IMR-90 (cell line): ENCODE measurements around the gene AUNIP. TPM values are rescaled to one million over a fixed set of nuclear protein-coding genes. Genes with fewer than 3 reads are reported as not detected.

Experiments used
- ATAC-seq: fragments of 200-7000 bp; cut with Tn5 transposase; 2 replicates; pipeline ENCODE4 v1.9.1; 2020; ENCODE audit warnings: low read depth, mild to moderate bottlenecking, moderate library complexity
- BruUV-seq: library from RNA; stranded (reverse); fragments of 400-500 nt; replicated peaks from 2 replicates; lab custom pipeline; 2021; lab: Mats Ljungman, UMichigan
- CTCF ChIA-PET: fragments of 300-600 bp; formaldehyde crosslinking; extraction: SDS; loops from one replicate; lab custom pipeline; 2021; ENCODE audit warnings: antibody characterized with exemption; lab: Yijun Ruan, JAX
- POLR2A ChIA-PET: fragments of 300-600 bp; sonication (Branson Sonifier 250); formaldehyde crosslinking; loops from one replicate; lab custom pipeline; 2022; ENCODE audit warnings: antibody characterized with exemption; ENCODE audit not compliant: unreplicated experiment; lab: Charles Lee
- DNase-seq: peaks from one replicate; pipeline ENCODE4 v3.0.0; 2013
- H2AFZ ChIP-seq: replicated peaks from 2 replicates; pipeline ENCODE3; 2013; ENCODE audit warnings: low read length, mild to moderate bottlenecking; ENCODE audit not compliant: poor library complexity
- H2AK5ac ChIP-seq: 2 replicates; pipeline ENCODE4 v1.6.1; 2013; ENCODE audit warnings: low read depth, low read length, inconsistent platforms
- H2AK9ac ChIP-seq: replicated peaks from 2 replicates; pipeline ENCODE3; 2013; ENCODE audit warnings: mild to moderate bottlenecking, low read depth, low read length, moderate library complexity; ENCODE audit not compliant: poor library complexity
- H2BK120ac ChIP-seq: 2 replicates; pipeline ENCODE4 v1.6.1; 2013; ENCODE audit warnings: low read depth, low read length, inconsistent platforms
- H2BK15ac ChIP-seq: 3 replicates; pipeline ENCODE4 v1.6.1; 2013; ENCODE audit warnings: low read depth, low read length, inconsistent platforms
- H2BK20ac ChIP-seq: 2 replicates; pipeline ENCODE4 v1.6.1; 2013; ENCODE audit warnings: low read depth, mild to moderate bottlenecking, inconsistent platforms, low read length, moderate library complexity
- H2BK5ac ChIP-seq: 2 replicates; pipeline ENCODE4 v1.6.1; 2013; ENCODE audit warnings: mild to moderate bottlenecking, low read depth, low read length, inconsistent platforms; ENCODE audit not compliant: poor library complexity, severe bottlenecking
- H3K14ac ChIP-seq: replicated peaks from 2 replicates; pipeline ENCODE4 v1.6.1; 2013; ENCODE audit warnings: low read depth, low read length, inconsistent platforms
- H3K18ac ChIP-seq: 2 replicates; pipeline ENCODE4 v1.6.1; 2013; ENCODE audit warnings: low read depth, low read length, control low read depth
- H3K23ac ChIP-seq: 2 replicates; pipeline ENCODE4 v1.6.1; 2013; ENCODE audit warnings: low read depth, low read length, inconsistent platforms
- H3K27ac ChIP-seq: 2 replicates; pipeline ENCODE4 v1.5.1; 2013; ENCODE audit warnings: mild to moderate bottlenecking, control low read depth, low read length; ENCODE audit not compliant: insufficient read depth
- H3K27me3 ChIP-seq: 2 replicates; pipeline ENCODE4 v1.6.1; 2013; ENCODE audit warnings: low read length; ENCODE audit not compliant: control insufficient read depth, insufficient read depth
- H3K36me3 ChIP-seq: 2 replicates; pipeline ENCODE4 v1.6.1; 2013; ENCODE audit warnings: low read length, mixed read lengths; ENCODE audit not compliant: control insufficient read depth, insufficient read depth
- H3K4ac ChIP-seq: 2 replicates; pipeline ENCODE4 v1.6.1; 2013; ENCODE audit warnings: low read depth, low read length, inconsistent platforms
- H3K4me1 ChIP-seq: 2 replicates; pipeline ENCODE4 v1.6.1; 2013; ENCODE audit warnings: low read length, mixed read lengths; ENCODE audit not compliant: control insufficient read depth, insufficient read depth
- H3K4me2 ChIP-seq: 2 replicates; pipeline ENCODE4 v1.6.1; 2013; ENCODE audit warnings: low read depth, mild to moderate bottlenecking, control low read depth, low read length, moderate library complexity
- H3K4me3 ChIP-seq: 2 replicates; pipeline ENCODE4 v1.5.1; 2013; ENCODE audit warnings: low read depth, mild to moderate bottlenecking, control low read depth, low read length, moderate library complexity; ENCODE audit not compliant: insufficient read depth
- H3K56ac ChIP-seq: 2 replicates; pipeline ENCODE4 v1.6.1; 2013; ENCODE audit warnings: low read length, inconsistent platforms; ENCODE audit not compliant: insufficient read depth; ENCODE audit errors: extremely low read depth
- H3K79me1 ChIP-seq, 2 experiments: 2 replicates each; pipeline ENCODE4 v1.6.1; 2013; ENCODE audit warnings: low read length in 2 of 2, inconsistent platforms in 1 of 2, low read depth in 1 of 2
- H3K9ac ChIP-seq: 2 replicates; pipeline ENCODE4 v1.6.1; 2013; ENCODE audit warnings: low read depth, low read length, control low read depth
- H3K9me1 ChIP-seq: 2 replicates; pipeline ENCODE4 v1.6.1; 2013; ENCODE audit warnings: low read length, inconsistent platforms; ENCODE audit not compliant: insufficient read depth
- H3K9me3 ChIP-seq: 2 replicates; pipeline ENCODE4 v1.6.1; 2013; ENCODE audit warnings: low read length; ENCODE audit not compliant: control insufficient read depth, insufficient read depth
- H4K20me1 ChIP-seq: 2 replicates; pipeline ENCODE4 v1.6.1; 2013; ENCODE audit warnings: low read length, inconsistent platforms; ENCODE audit not compliant: insufficient read depth
- H4K5ac ChIP-seq: 2 replicates; pipeline ENCODE4 v1.6.1; 2013; ENCODE audit warnings: mild to moderate bottlenecking, low read depth, low read length, control low read depth
- H4K8ac ChIP-seq, 2 experiments: 2 replicates each; pipeline ENCODE4 v1.6.1; 2013; ENCODE audit warnings: low read depth in 2 of 2, low read length in 2 of 2, control low read depth in 1 of 2, inconsistent platforms in 1 of 2
- H4K91ac ChIP-seq: 2 replicates; pipeline ENCODE4 v1.6.1; 2013; ENCODE audit warnings: low read depth, low read length, inconsistent platforms; ENCODE audit not compliant: insufficient read depth
- ELK1 ChIP-seq: fragments of 150-350 bp; IDR thresholded peaks from 2 replicates; pipeline ENCODE4 v1.6.1; 2016; ENCODE audit warnings: low read depth, mild to moderate bottlenecking, low read length, moderate library complexity, borderline replicate concordance
- FOS ChIP-seq: fragments of 150-350 bp; IDR thresholded peaks from 2 replicates; pipeline ENCODE4 v1.6.1; 2016; ENCODE audit warnings: low read depth, low read length
- WGBS, 2 experiments: methylation state at CpG; one replicate each; pipeline versions ENCODE4 v1.1.5 to v1.1.7; 2013; ENCODE audit warnings: missing lambda C conversion rate in 2 of 2; ENCODE audit not compliant: insufficient read length in 1 of 2; ENCODE audit errors: extremely low coverage in 2 of 2; 5-methylcytosine and 5-hydroxymethylcytosine counted together
- dilution Hi-C: fragments of 300-500 bp; cut with HindIII; formaldehyde crosslinking; loops from one replicate; pipeline ENCODE4 v1.14.3; 2018; ENCODE audit warnings: low sequenced_read_pairs; ENCODE audit not compliant: unreplicated experiment
- in situ Hi-C: fragments of 300-500 bp; cut with MboI; formaldehyde crosslinking; loops from 3 replicates; pipeline ENCODE4 v1.14.3; 2019; ENCODE audit warnings: low sequenced_read_pairs, inconsistent platforms, mixed read lengths
- intact Hi-C: fragments of 100-400 bp; cut with micrococcal nuclease; formaldehyde crosslinking; loops from 2 replicates; pipeline ENCODE4 v1.10.0; 2022
- polyA plus RNA-seq, 3 experiments: library from polyadenylated mRNA; depleted of rRNA; stranded (reverse); fragments of >200 nt; gene quantifications; 2 replicates each; pipeline ENCODE4 v1.2.3, GENCODE V29; 2012; ENCODE audit warnings: low replicate concordance in 1 of 3
- total RNA-seq: library from RNA; depleted of rRNA; stranded (reverse); fragments of >200 nt; gene quantifications from 2 replicates; pipeline ENCODE4 v1.2.3, GENCODE V29; 2012

The AUNIP gene
- total and polyA plus RNA-seq, 2 of the 4 experiments (the other 2 are of a cell fraction), result 2.4 to 5.0 TPM

- DNase-seq (peak; percentile 71), ATAC-seq (peak; percentile 19; the same call in 1 of the 2 replicates)
- in situ Hi-C loops, result loop anchor here (25.0 kb wide), 2 partner anchors 394 to 569 kb away; partner anchors contain the start of genes RHCE, RSRP1 and SYF2
- H3K4me2 ChIP-seq, result no peak overlapping the region
- H2BK15ac ChIP-seq, result no peak overlapping the region
- H4K91ac ChIP-seq, result no peak overlapping the region
- peaks cover 24% of the 10 kb centered on the region for H4K20me1 ChIP-seq
- ChIA-PET CTCF (interaction anchor here (0.5 kb wide), 1 partner anchor 318 kb away, joined by 4 read pairs; no protein-coding TSS in a partner anchor), POLR2A (no interaction called here)
- no peak overlapping the region for H3K4ac ChIP-seq
- H3K27ac ChIP-seq, result no peak overlapping the region
- H3K27me3 ChIP-seq, result no peaks in the 10 kb centered on the region
- H3K9me3 ChIP-seq, result no peaks in the 10 kb centered on the region
- no peak overlapping the region for H2BK5ac ChIP-seq
- TF ChIP-seq FOS, result 0 out of 2 replicates have a peak, but pooled peaks have one; percentile 21
- TF ChIP-seq ELK1, result no peak
- peaks cover 38% of the 10 kb centered on the region; the same call in 1 of the 2 replicates for H3K36me3 ChIP-seq
- H2AK5ac ChIP-seq, result no peak overlapping the region
- H2BK120ac ChIP-seq, result no peak overlapping the region
- H3K9me1 ChIP-seq, result peaks cover 5% of the 10 kb centered on the region
- no peak overlapping the region for H2BK20ac ChIP-seq
- H3K23ac ChIP-seq, result no peak overlapping the region
- no TSS peak for BruUV-seq
- WGBS, 2 experiments, result 75% methylated on average over 1 of the region's 4 CpGs; no CpG with 5 or more reads in 1 of the 2 experiments
- no peak overlapping the region for H4K5ac ChIP-seq
- no peak overlapping the region for H3K9ac ChIP-seq
- H3K56ac ChIP-seq, result no peak overlapping the region
- dilution Hi-C loops, result no loop called here
- peaks cover 22 to 39% of the 10 kb centered on the region in 2 experiments for H3K79me1 ChIP-seq
- H4K8ac ChIP-seq, result no peak overlapping the region
- no peak overlapping the region for H3K18ac ChIP-seq
- H2AK9ac ChIP-seq, result peak overlapping the region; percentile 85
- no peak overlapping the region for H3K4me3 ChIP-seq
- 0 out of 2 replicates have a peak overlapping the region, but pooled peaks have one; percentile 10 for H3K14ac ChIP-seq
- peaks cover 6% of the 10 kb centered on the region for H3K4me1 ChIP-seq
- intact Hi-C loops, result no loop called here
- H2AFZ ChIP-seq, result peak overlapping the region; percentile 33
These were observed 52.8 kb downstream of the AUNIP start for GRCh38 chr1:25806418-25806817.
